Measurements from ENCODE around the gene GFOD1. TPM values are rescaled to one million over a fixed set of nuclear protein-coding genes. Genes with fewer than 3 reads are reported as not detected.

GFOD1 gene
- polyA plus RNA-seq, 2 of the 4 experiments (the other 2 are of a cell fraction): 2.7 to 3.5 TPM

GRCh38 chr6:13493147-13493546 lies 5.7 kb upstream of the GFOD1 start:
- FAIRE-seq (no peak), ATAC-seq (no peak), DNase-seq (ENCODE audit: low read depth in 1 of 2, low spot score in 1 of 2) (no peak)
- CTCF ChIA-PET: interaction anchor here (1.1 kb wide), 1 partner anchor 81 kb away, joined by 3 read pairs; the partner anchor contains the start of gene SIRT5
- H3K9me3 ChIP-seq: no peaks in the 10 kb centered on the region
- WGBS (ENCODE audit: missing lambda C conversion rate): 69% methylated on average over 3 of the region's 3 CpGs
- no peak overlapping the region for H3K4me3 ChIP-seq
- H3K4me2 ChIP-seq: no peak overlapping the region
- peaks cover 12% of the 10 kb centered on the region; the same call in 2 of the 3 replicates for H3K4me1 ChIP-seq
- TF ChIP-seq E2F6 (IDR thresholded peaks at IDR 0.05; ENCODE audit: borderline replicate concordance, low read depth): no peak
- no peak for TF ChIP-seq CTCF (IDR thresholded peaks at IDR 0.05)
- no peak for TF ChIP-seq FOSB (CRISPR knock-in tag; IDR thresholded peaks at IDR 0.05)
- TF ChIP-seq, protein P1, sequence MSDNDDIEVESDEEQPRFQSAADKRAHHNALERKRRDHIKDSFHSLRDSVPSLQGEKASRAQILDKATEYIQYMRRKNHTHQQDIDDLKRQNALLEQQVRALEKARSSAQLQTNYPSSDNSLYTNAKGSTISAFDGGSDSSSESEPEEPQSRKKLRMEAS (IDR thresholded peaks at IDR 0.05): no peak
- TF ChIP-seq RAD21 (conservative IDR thresholded peaks at IDR 0.05 in 1 of 2, IDR thresholded peaks at IDR 0.05 in 1 of 2): no peak
- TF ChIP-seq MAZ (IDR thresholded peaks at IDR 0.05; ENCODE audit: borderline replicate concordance, low read depth, low read length): no peak
- no peak for TF ChIP-seq TP53 (CRISPR knock-in tag; IDR thresholded peaks at IDR 0.05)
- no peak for TF ChIP-seq JUN (IDR thresholded peaks at IDR 0.05)
- TF ChIP-seq HOXB5 (CRISPR knock-in tag; IDR thresholded peaks at IDR 0.05): no peak
- TF ChIP-seq, protein P2, sequence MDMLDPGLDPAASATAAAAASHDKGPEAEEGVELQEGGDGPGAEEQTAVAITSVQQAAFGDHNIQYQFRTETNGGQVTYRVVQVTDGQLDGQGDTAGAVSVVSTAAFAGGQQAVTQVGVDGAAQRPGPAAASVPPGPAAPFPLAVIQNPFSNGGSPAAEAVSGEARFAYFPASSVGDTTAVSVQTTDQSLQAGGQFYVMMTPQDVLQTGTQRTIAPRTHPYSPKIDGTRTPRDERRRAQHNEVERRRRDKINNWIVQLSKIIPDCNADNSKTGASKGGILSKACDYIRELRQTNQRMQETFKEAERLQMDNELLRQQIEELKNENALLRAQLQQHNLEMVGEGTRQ (IDR thresholded peaks at IDR 0.05): no peak
- TF ChIP-seq, protein P3, sequence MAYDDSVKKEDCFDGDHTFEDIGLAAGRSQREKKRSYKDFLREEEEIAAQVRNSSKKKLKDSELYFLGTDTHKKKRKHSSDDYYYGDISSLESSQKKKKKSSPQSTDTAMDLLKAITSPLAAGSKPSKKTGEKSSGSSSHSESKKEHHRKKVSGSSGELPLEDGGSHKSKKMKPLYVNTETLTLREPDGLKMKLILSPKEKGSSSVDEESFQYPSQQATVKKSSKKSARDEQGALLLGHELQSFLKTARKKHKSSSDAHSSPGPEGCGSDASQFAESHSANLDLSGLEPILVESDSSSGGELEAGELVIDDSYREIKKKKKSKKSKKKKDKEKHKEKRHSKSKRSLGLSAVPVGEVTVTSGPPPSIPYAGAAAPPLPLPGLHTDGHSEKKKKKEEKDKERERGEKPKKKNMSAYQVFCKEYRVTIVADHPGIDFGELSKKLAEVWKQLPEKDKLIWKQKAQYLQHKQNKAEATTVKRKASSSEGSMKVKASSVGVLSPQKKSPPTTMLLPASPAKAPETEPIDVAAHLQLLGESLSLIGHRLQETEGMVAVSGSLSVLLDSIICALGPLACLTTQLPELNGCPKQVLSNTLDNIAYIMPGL (CRISPR knock-in tag; IDR thresholded peaks at IDR 0.05; ENCODE audit: borderline replicate concordance): no peak
- no peak overlapping the region for H3K27ac ChIP-seq
- POLR2A ChIA-PET: no interaction called here

DNA sequence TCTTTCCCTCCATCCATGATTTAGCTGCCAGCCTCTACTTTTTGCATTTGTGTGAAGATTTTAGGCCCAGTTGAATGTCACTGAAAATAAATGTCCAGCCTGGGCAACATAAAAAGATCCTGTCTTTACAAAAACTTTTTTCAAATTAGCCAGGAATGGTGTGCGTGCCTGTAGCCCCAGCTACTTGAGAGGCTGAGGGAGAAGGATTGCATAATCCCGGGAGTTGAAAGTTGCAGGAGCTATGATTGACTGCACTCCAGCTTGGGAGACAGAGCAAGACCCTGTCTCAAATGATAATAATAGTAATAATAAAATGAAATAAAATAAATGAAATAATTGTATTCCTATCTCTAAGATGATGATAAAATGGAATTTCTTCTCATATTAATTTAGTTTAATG lies 5.0 kb upstream of the GFOD1 start:
- TF ChIP-seq SMC3 (IDR thresholded peaks at IDR 0.05): no peak
- TF ChIP-seq E2F6 (IDR thresholded peaks at IDR 0.05; ENCODE audit: borderline replicate concordance, low read depth): no peak
- TF ChIP-seq NFE2L2 (conservative IDR thresholded peaks at IDR 0.05; ENCODE audit: low read length): no peak
- no peak for TF ChIP-seq POLR2AphosphoS2 (conservative IDR thresholded peaks at IDR 0.05; ENCODE audit: low read length)
- TF ChIP-seq RCOR1 (IDR thresholded peaks at IDR 0.05; ENCODE audit: low read depth, low read length): no peak
- 0 out of 4 replicates have a peak, but pooled peaks of 1 of the 2 experiments have one; percentile 6 for TF ChIP-seq CEBPB (IDR thresholded peaks at IDR 0.05)
- TF ChIP-seq POLR2A (IDR thresholded peaks at IDR 0.05; ENCODE audit: low read length): no peak

More for the DNA sequence above, 5.0 kb upstream of the GFOD1 start:
- DNase-seq (ENCODE audit: low read depth in 1 of 2, low spot score in 1 of 2) (no peak), ATAC-seq (no peak), FAIRE-seq (no peak)
- Histone ChIP-seq H3K27ac (no peak overlapping the region), H3K4me3 (no peak overlapping the region), H3K4me2 (no peak overlapping the region), H3K4me1 (peaks cover 14% of the 10 kb centered on the region; the same call in 2 of the 3 replicates), H3K9me3 (no peaks in the 10 kb centered on the region)
- POLR2A ChIA-PET: no interaction called here
- 78% methylated on average over 2 of the region's 2 CpGs for WGBS (ENCODE audit: missing lambda C conversion rate)
- CTCF ChIA-PET: interaction anchor here (0.6 to 1.1 kb wide), 3 partner anchors 31 to 412 kb away, joined by 3 to 4 read pairs (median 3); partner anchors contain the start of gene SIRT5

Data from A549 (cell line).